Stomach smooth muscle (tissue), 2 donors: Measurements from ENCODE around the gene NFATC1.
A peak's percentile ranks its signal among the peaks of the same experiment; 100 is the strongest.

ENCODE experiments used
- H3K27ac ChIP-seq: one replicate; pipeline ENCODE4 v1.7.0; 2013; ENCODE audit warnings: mild to moderate bottlenecking, low read length, inconsistent platforms
- H3K27me3 ChIP-seq, 2 donors: one replicate each; pipeline ENCODE4 v1.7.0; 2013; ENCODE audit warnings: low read length in 2 of 2; ENCODE audit not compliant: insufficient read depth in 2 of 2, control insufficient read depth in 1 of 2
- H3K36me3 ChIP-seq, 2 donors: one replicate each; pipeline ENCODE4 v1.7.0; 2013; ENCODE audit warnings: low read length in 2 of 2; ENCODE audit not compliant: control insufficient read depth in 2 of 2, insufficient read depth in 2 of 2
- H3K4me1 ChIP-seq: one replicate; pipeline ENCODE4 v1.7.0; 2013; ENCODE audit warnings: low read length; ENCODE audit not compliant: control insufficient read depth, insufficient read depth
- H3K4me3 ChIP-seq, 2 donors: one replicate each; pipeline ENCODE4 v1.7.0; 2013; ENCODE audit warnings: low read length in 2 of 2
- H3K9ac ChIP-seq, 2 donors: one replicate each; pipeline ENCODE4 v1.7.0; 2013; ENCODE audit warnings: low read length in 2 of 2, mild to moderate bottlenecking in 1 of 2
- H3K9me3 ChIP-seq, 2 donors: one replicate each; pipeline ENCODE4 v1.7.0; 2013; ENCODE audit warnings: low read length in 2 of 2; ENCODE audit not compliant: control insufficient read depth in 2 of 2
- donor health status: healthy.
- donor health status: Pancreatic carcinoma.

NFATC1 gene

GRCh38 chr18:79393181-79393634 is 2.5 kb upstream of the NFATC1 start:
- Histone ChIP-seq H3K27ac (peak overlapping the region; percentile 88), H3K4me3 (peak overlapping the region; percentile 62 to 70), H3K36me3 (no peaks in the 10 kb centered on the region), H3K9ac (peak overlapping the region; percentile 55 to 69), H3K4me1 (peaks cover 34% of the 10 kb centered on the region), H3K9me3 (no peaks in the 10 kb centered on the region), H3K27me3 (peaks cover 0 to 2% of the 10 kb centered on the region in 2 donors)

GRCh38 chr18:79393635-79394533 is 1.8 kb upstream of the NFATC1 start:
- Histone ChIP-seq H3K4me1 (peaks cover 34% of the 10 kb centered on the region), H3K9ac (peak overlapping the region; percentile 55 to 69), H3K27me3 (peaks cover 0 to 2% of the 10 kb centered on the region in 2 donors)

GRCh38 chr18:79394534-79395307 is 1.0 kb upstream of the NFATC1 start:
- H3K4me3 ChIP-seq = peak overlapping the region; percentile 51 to 64
- H3K27ac ChIP-seq = peak overlapping the region; percentile 88
- H3K9me3 ChIP-seq = no peaks in the 10 kb centered on the region
- H3K27me3 ChIP-seq = peaks cover 0 to 2% of the 10 kb centered on the region in 2 donors
- H3K36me3 ChIP-seq = no peaks in the 10 kb centered on the region
- peak overlapping the region; percentile 55 to 76 for H3K9ac ChIP-seq
- peaks cover 41% of the 10 kb centered on the region for H3K4me1 ChIP-seq

More at GRCh38 chr18:79393635-79394533, 1.8 kb upstream of the NFATC1 start:
- Histone ChIP-seq H3K4me3 (peak overlapping the region; percentile 62 to 70), H3K9me3 (no peaks in the 10 kb centered on the region), H3K36me3 (no peaks in the 10 kb centered on the region), H3K27ac (peak overlapping the region; percentile 88)

GRCh38 chr18:79395308-79395640 is 456 bp upstream of the NFATC1 start:
- Histone ChIP-seq H3K9me3 (no peaks in the 10 kb centered on the region), H3K9ac (peak overlapping the region in 1 of 2 donors; percentile 55), H3K27ac (peak overlapping the region; percentile 88), H3K36me3 (no peaks in the 10 kb centered on the region), H3K4me1 (peaks cover 42% of the 10 kb centered on the region), H3K4me3 (peak overlapping the region in 1 of 2 donors; percentile 64), H3K27me3 (peaks cover 0 to 2% of the 10 kb centered on the region in 2 donors)

GRCh38 chr18:79396431-79397246 is 909 bp downstream of the NFATC1 start:
- Histone ChIP-seq H3K27ac (no peak overlapping the region), H3K9ac (peak overlapping the region; percentile 55 to 71), H3K36me3 (no peaks in the 10 kb centered on the region), H3K4me3 (peak overlapping the region; percentile 62 to 72), H3K27me3 (no peaks in the 10 kb centered on the region), H3K4me1 (peaks cover 49% of the 10 kb centered on the region), H3K9me3 (no peaks in the 10 kb centered on the region)

- no peak overlapping the region for H3K27ac ChIP-seq
- no peaks in the 10 kb centered on the region for H3K27me3 ChIP-seq
- peak overlapping the region; percentile 8 to 62 for H3K4me3 ChIP-seq
- peak overlapping the region in 1 of 2 donors; percentile 71 for H3K9ac ChIP-seq
- no peaks in the 10 kb centered on the region for H3K9me3 ChIP-seq
- peaks cover 56% of the 10 kb centered on the region for H3K4me1 ChIP-seq
- H3K36me3 ChIP-seq = no peaks in the 10 kb centered on the region
These were observed 1.6 kb downstream of the NFATC1 start for GRCh38 chr18:79397247-79397829.

GRCh38 chr18:79397830-79398761 is 2.4 kb downstream of the NFATC1 start:
- Histone ChIP-seq H3K4me1 (peaks cover 60% of the 10 kb centered on the region), H3K27ac (no peak overlapping the region), H3K9me3 (no peaks in the 10 kb centered on the region), H3K9ac (no peak overlapping the region), H3K4me3 (no peak overlapping the region), H3K27me3 (no peaks in the 10 kb centered on the region), H3K36me3 (no peaks in the 10 kb centered on the region)

- no peak overlapping the region for H3K9ac ChIP-seq
- peak overlapping the region in 1 of 2 donors; percentile 61 for H3K4me3 ChIP-seq
- H3K27ac ChIP-seq = no peak overlapping the region
- no peaks in the 10 kb centered on the region for H3K36me3 ChIP-seq
- no peaks in the 10 kb centered on the region for H3K9me3 ChIP-seq
- H3K27me3 ChIP-seq = no peaks in the 10 kb centered on the region
- peaks cover 65% of the 10 kb centered on the region for H3K4me1 ChIP-seq
These were observed 3.7 kb downstream of the NFATC1 start for GRCh38 chr18:79399275-79400081.

GRCh38 chr18:79400091-79400590 is 4.4 kb downstream of the NFATC1 start:
- Histone ChIP-seq H3K4me3 (peak overlapping the region; percentile 35 to 61), H3K9ac (no peak overlapping the region), H3K27ac (peak overlapping the region; percentile 31), H3K36me3 (no peaks in the 10 kb centered on the region), H3K27me3 (no peaks in the 10 kb centered on the region), H3K9me3 (no peaks in the 10 kb centered on the region), H3K4me1 (peaks cover 64% of the 10 kb centered on the region)
